HG02623 (cell line): ENCODE data around the gene SPDYE16.
"Not testable (repeated sequence)": the region's sequence is repeated elsewhere in the genome, so short reads cannot be mapped to it uniquely, and the experiment has no call there.

ENCODE experiments used
- ATAC-seq: cut with Tn5 transposase; IDR thresholded peaks from one replicate; pipeline ENCODE4 v1.9.1; 2021; ENCODE audit warnings: moderate library complexity; ENCODE audit not compliant: unreplicated experiment

Gene SPDYE16

DNA sequence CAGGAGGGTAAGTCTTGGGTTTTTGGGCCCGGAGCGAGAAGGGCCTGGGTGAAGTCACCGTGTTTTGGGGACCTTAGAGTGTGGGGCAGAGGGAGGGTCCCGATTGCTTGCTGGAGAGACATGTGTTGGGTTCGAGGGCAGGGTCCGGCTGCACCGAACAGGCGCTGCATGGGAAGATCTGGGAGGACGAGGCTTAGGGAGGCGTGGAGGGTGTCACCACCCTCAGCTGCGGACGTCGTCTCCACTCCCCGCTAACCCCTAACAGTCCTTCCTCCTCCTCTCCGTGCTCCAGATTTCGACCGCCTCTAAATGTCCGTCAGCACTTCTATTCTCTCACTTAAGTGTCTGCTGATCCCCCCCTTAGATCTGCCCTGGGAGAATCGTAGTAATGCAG, 6.8 kb upstream of the SPDYE16 start:
- not testable (repeated sequence) for ATAC-seq

DNA sequence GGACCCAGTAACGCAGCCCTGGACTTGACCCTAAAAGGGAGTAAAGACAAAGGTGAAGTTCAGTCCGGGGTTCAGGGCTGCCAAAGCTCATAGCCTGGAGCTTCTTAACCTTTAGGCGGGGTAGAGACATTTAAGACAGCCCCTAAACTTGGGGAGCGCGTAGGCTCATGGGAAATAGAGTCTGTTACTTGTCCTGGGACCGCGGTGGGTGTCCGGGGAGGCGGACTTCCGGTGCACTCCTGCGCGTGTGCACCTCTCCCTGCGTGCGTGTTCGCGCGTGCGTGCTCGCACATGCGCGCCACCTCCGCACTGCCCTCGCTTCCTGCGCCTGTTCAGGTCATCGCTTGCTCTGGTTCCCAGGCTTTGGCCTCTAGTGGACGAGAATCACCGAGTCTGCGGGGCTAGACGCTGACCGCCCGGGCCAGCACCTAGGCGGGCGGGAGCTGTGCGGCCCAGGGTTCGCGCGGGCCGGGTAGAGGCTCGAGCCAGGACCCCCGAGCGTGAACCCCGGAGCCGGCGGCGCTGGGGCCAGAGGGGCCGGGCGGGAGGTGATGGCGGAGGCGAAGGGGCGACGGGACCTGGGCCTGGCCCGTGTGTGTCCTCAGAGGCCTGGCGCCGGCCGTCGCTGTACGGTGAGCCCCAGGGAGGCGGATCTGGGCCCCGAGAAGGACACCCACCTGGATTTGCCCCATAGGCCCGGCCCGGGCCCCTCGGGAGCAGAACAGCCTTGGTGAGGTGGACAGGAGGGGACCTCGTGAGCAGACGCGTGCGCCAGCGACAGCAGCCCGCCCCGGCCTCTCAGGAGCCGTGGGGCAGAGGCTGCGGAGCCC, 6.1 kb upstream of the SPDYE16 start:
- ATAC-seq = peak; percentile 99

DNA sequence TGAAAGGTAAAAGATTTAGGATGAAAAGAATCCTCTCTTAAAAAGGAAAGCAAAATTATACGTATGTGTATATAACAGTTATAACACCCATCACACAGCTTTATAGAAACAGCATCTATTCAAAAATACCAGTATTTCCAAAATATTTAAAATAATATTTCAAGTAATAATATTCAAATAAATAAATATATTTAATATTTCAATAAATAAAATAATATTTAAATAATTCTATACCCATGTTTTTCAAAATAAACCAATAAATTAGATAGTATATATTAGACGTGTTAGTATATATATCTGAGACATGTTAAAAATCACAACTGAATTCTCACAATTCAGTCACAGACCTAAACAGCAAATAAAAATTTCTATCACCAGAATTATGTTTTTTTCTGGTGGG, 11.5 kb downstream of the SPDYE16 start:
- ATAC-seq = not testable (repeated sequence)

- ATAC-seq = not testable (repeated sequence)
Observed at GRCh38 chr7:76526183-76526582, 16.9 kb downstream of the SPDYE16 start.

GRCh38 chr7:76516932-76517331, 26.2 kb downstream of the SPDYE16 start:
- not testable (repeated sequence) for ATAC-seq

DNA sequence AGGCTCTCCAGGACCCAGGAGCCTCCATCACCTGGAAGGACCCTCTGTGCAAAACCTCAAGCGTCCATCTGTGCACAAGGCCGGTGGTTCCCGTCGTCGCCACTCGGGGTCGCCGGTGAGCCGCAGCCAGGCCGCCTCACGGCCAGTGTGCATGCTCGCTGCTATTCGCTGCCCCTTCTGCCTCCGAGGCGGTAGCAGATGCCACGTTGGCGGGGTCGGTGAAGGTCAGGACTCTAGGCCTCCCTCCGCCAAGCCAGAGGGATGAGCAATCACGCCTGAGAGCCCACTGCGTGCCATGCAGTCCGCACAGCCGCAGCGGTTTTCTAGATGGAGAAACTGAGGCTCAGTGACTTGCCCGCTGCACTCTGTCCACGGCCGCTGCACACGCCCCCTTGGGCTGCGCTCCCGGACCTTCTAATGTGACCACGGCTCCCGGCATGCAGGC, 27.1 kb downstream of the SPDYE16 start:
- no peak for ATAC-seq

DNA sequence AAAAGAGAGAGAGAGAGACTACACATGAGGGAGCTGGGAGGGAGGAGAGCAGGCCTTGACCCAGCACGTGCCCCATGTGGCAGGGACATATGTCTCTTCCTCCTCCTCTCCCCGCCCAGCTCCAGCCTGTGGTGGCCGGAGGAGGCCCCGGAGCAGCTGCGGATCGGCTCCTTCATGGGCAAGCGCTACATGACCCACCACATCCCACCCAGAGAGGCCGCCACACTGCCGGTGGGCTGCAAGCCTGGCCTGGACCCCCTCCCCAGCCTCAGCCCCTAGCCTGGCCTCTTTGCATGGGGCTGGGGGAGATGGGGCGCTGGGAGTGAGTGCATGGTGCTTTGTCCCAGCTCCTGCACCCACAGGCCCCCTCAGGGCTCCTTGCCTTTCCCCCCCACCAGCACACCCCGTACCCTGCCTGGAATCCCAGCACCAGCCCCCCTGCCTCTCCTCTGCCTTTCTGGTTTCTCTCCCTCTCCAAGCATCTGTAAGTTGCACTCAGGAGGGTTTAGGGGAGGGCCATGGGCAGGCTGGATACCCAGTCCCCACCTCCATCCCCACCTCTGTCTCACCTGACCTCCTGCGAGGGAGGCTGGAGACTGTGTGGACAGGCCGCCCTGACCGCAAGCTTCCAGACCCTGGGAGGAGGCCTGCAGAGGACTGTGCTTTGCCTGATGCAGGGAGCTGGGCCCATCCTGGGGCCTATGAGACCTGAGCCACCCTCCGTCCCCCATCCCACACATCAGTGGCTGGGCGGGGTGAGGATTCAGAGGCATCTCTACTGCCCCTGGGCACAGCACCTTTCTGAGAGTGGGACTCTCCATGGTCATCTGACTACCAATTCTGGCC, 27.9 kb downstream of the SPDYE16 start:
- ATAC-seq = no peak

DNA sequence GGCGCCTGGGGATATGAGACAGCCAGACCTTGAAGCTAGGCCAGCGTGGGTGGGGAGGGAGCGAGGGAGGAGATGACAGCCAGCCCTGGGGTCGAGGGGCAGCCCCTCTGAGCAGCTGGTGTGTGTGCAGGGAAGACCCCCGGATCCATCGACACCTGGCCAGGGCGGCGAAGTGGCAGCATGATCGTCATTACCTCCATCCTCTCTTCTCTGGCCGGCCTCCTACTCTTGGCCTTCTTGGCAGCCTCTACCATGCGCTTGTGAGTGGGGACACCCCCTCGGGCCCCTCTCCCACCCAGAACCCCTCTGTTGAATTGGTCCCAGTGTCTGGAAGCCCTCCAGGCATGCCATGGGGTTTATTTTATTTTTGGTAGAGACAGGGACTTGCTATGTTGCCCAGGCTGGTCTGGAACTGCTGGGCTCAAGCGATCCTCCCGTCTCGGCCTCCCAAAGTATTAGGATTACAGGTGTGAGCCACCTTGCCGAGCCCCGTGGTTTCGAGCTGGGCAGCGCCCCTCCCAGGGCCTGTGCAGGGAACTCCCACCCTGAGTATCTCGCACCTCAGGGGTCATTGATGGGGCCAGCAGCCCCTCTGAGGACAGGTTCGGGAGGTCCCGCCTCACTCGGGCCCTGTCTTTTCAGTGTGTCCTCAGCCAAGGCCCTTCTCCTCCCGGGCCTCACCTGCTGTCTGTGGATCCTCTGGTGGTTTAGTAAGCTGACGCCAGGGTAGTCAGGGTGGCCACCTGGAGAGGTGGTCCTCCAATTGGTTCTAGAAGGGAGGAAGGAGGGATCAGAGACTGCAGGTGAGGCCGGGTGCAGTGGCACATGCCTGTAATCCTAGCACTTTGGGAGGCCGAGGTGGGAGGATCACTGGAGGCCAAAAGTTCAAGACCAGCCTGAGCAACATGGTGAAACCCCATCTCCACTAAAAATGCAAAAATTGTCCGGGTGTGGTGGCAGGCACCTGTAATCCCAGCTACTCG, 29.0 kb downstream of the SPDYE16 start:
- no peak for ATAC-seq

DNA sequence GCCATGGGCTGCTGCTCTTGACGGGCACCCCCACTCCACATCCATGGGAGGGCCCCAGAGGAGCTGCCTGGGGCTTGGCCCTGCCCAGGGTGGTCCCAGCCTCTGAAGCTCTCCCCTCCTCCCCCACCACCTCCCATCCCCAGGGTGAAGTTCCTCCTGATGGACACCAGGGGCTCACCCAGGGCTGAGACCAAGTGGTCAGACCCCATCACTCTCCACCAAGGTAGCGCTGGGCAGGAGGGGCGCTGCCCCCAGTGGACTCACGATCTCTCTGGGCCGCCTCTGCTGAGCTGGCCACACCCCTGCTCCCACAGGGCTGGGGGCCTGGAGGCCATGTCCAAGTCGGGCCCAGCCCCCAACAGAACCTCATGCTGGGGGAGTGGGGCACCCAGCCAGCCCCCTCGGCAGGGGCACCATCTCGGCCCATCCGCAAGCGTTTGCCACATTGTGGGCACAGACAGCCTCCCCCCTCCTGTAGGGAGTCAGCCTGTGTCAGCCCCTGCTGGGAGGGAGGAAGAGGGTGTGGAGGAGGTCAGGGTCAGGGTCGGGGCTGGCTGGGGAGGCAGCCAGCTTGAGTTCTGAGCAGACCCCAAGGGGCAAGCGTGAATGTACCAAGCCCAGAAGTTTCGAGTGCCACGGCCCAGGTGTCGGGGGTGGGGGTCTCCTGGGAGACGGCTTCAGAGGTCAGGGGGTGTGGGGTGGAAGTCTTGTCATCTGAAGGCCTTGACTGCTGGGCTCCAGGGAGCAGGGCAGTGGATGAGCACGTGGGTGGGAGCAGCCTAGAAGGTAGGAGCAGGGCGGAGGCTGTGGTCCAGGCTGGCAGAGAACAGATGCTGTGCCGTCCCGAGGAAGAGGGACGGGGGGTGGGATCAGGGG, 29.9 kb downstream of the SPDYE16 start:
- ATAC-seq = no peak

DNA sequence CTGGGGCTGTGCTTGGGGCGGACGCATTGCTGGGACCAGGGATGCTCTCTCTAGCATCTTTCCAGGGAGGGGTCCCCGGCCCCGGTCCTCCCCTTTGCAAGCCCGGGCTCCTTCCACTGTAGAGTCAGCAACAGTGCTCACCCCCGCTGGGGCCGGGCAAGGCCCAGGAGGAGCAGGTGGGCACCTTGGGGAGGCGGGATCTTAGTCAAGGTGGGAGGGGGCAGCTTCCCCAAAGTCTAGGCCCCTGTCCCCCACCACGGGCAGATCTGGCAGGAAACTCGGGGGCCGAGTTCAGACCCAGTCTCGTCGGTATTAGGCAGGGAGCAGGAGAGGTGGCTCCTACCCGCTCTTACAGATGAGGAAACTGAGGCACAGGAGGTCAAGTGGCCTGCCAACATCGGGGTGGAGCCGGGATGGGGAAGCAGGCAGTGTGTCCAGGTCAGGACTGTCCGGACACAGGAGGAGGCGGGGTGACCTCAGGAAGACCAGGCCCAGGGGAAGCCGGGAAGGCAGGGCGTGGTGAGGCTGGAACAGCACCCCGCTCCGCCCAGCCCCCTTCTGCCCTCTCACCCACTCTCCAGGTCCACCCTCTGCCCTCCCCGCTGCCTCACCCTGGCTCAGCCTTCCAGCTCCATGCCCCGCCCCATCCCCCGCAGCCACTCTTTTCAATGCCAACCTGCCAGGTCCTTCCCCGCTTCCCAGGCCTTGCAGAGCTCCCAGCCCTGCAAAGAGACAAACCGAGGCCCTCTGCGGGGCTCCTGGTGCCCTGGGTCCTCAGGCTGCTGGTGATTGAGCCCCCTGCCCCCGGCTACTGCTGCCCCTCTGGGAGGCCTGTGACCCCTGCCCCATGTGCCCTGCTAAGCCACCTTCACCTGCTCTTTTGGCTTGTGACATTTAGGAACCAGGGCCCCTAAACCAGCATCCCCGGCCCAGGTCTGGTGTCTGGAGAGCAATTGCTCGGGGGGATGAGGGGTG, 30.9 kb downstream of the SPDYE16 start:
- ATAC-seq = not testable (repeated sequence)

DNA sequence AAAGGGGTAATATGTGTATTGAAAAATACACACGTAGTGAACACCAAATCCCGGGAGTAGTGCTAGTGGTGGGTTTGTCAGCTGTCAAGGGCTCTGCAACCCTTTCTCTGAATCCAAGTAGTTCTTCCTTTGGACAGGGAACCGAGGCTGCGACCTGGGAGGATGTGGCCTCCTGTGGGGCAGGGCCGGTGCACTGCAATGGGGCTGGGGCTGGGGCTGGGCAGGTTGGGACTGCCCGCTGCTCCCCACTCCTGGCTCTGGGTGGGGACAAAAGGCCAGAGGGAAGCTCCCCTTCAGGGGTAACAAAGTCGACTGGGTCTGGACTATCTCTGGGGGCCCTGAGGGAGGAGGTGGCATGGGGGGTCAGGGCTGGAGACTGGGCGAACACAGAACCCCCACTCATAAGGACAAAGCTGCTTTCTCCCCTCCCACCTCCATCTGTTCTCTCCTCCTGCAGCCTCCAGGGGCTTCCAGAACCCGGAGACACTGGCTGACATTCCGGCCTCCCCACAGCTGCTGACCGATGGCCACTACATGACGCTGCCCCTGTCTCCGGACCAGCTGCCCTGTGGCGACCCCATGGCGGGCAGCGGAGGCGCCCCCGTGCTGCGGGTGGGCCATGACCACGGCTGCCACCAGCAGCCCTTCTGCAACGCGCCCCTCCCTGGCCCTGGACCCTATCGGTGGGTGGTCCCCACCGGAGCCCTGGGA, 31.7 kb downstream of the SPDYE16 start:
- ATAC-seq = not testable (repeated sequence)

DNA sequence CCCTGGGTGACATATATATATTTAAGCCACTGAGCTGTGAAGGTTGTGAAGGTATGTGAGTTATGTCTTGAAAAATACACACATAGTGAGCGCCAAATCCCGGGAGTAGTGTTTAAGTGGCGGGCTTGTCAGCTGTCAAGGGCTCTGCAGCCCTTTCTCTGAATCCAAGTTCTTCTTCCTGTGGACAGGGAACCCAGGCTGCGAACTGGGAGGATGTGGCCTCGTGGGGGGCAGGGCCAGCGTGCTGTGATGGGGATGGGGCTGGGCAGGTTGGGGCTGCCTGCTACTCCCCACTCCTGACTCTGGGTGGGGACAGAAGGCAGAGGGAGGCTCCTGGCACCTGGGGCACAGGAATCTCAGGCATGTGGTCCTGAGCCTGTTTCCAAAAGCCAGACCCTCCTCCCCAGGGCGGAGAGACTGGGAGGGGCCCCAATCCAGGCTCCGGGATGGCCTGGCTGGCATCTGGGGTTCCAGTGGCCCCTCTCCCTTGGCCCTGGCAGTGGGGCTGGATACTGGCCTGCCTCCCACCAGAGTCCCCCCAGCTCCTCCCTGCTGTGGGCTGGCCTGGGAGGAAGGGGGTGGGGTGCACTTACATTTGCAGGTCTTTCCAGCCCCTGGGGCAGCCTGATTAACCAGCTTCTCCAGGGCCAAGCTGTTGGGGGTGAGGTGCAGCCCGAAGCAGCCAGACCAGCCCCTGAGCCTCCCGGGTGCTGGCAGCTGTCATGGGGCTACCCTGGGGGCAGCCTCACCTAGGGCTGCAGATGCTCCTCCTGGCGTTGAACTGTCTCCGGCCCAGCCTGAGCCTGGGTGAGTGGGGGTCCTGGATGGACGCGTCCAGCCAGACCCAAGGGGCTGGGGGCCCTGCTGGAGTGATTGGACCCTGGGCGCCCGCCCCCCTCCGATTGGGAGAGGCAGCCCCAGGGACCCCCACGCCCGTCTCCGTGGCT, 32.9 kb downstream of the SPDYE16 start, which contains the start of gene UPK3B:
Gene UPK3B, plus strand, starts transcription at position 622 of the 947 bp plus-strand sequence. Its CDS starts 101 bp downstream, at position 723.
- ATAC-seq = no peak

- ATAC-seq = no peak
Observed at GRCh38 chr7:76507723-76508406, 35.2 kb downstream of the SPDYE16 start.

- ATAC-seq = not testable (repeated sequence)
Observed at GRCh38 chr7:76506643-76507042, 36.5 kb downstream of the SPDYE16 start.

DNA sequence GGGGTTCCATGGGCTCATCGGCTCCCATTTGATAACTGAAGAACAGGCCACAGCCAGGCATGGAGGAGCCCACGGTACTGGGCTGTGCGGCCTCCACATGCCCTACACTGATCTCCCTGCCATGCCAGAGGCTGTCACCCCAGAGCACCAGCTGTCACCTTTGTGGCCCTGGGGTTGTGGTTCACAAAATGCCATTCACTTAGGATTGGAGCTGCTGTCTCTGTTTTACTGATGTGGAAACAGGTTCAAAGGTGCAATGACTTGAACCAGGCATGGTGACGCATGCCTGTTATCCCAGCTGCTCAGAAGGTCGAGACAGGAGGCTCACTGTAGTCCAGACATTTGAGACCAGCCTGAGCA, 37.0 kb downstream of the SPDYE16 start:
- ATAC-seq = no peak
